Endothelial cell of hepatic sinusoid (primary cell): ENCODE data around the gene C4BPB.

Experiments used
- in situ Hi-C: cut with HindIII; loops from 2 replicates; pipeline ENCODE4 v1.10.0; 2017; ENCODE audit warnings: low sequenced_read_pairs

Gene C4BPB

DNA sequence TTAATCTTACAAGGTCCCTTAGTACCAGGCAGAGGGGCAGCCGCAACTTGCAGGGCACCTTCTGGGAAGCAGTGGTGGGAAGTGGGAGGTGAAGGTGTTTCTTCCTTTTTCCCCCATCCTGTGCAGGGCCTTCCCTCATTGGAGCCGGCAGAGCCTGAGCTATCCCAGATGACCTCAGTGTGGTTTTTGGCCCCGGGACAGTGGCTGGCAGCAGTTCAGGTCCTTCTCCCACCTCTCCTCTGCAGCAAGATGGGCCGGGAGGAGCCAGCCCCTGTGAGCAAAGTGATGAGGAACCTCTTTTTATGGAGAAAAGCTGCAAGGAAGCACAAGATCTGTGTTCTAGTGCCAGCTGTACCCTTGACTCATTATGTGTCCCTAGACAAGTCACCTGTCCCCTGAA is 28.8 kb upstream of the C4BPB start:
- in situ Hi-C loops = no loop called here

DNA sequence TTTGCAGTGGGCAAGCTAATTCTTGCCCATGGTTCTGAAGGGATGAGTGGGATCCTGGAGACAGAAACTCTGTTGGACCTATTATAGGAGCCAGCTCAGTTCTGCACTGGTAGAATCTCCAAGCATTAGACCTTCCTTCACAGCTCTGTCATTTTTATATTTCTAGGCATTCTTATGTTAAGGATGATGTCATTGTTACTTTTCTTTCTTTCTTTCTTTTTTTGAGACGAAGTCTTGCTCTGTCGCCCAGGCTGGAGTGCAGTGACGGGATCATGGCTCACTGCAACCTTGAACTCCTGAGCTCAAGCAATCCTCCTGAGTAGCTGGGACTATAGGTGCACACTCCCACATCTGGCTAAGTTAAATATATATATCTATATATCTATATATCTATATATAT is 28.1 kb upstream of the C4BPB start:
- in situ Hi-C loops = no loop called here

DNA sequence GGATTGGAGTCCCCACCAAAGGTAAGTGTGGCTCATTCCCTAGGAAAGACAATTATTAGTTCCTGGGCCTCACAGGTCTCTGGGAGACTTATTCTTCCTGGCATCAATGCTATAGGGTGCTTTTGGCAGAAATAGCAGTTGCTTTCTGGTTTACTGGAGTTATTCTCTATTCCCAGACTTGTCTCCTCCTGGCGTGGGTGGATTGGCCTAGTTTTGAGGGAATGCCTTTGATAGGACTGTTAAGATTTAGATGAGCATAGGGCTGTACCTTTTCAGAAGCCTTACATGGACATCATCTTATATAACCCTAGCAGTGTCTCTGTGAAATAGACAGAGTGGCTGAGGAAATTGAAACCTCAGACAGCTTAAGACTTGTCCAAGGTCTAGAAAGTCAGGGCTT is 26.6 kb upstream of the C4BPB start:
- in situ Hi-C loops = no loop called here

DNA sequence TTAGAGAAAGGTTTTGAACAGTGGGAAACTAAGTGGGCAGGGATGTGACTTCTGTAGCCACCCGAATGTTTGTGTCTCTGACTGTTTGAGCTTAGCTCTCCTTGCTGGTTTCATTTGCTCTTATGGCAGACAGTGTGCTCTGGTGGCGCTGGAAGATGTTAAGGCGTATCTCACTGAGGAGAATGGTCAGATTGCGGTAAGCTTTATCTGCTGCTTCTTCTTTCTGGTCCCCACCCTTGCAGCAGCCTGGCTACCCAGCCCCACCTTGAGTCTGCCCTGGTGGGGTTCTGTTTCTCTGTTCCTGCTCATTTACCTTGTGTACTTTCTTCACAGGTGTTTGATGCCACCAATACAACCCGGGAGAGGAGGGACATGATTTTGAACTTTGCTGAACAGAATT is 25.6 kb upstream of the C4BPB start:
- in situ Hi-C loops = no loop called here

DNA sequence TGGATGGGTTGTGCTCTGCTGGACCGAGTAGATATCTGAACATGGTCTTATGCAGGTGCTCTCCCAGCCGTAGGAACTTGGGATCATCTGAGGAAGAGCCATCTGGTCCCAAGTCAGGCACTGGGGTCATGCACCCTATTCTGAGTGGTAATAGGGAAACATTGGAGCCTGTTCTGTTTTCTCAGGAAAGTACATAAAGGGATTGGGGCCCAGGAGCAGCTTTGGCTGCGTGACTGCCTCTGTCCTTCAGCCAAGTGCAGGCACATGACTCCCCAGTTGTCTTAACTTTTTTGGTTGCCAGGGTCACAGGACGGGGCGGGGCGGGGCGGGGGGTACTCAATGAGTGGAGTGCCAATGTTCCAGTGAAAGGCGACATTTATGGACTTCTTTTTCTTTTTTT is 24.1 kb upstream of the C4BPB start:
- in situ Hi-C loops = no loop called here

DNA sequence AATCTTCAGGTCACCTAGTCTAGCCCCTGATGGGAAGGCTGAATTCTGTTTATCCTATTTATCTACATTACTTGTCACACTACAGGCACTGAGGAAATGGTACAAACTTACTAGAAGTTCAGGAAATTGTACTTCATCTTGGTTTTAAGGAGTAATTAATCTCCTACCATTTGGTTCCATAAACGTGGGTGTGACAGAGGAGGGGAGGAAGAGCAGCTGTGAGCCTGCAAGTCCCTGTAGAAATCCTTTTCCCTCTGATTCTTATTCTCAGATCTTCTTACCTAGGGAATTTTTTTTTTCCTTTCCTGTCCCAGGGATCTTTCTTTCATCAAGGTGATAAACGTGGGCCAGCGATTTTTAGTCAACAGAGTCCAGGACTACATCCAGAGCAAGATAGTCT is 21.5 kb upstream of the C4BPB start:
- in situ Hi-C loops = no loop called here

DNA sequence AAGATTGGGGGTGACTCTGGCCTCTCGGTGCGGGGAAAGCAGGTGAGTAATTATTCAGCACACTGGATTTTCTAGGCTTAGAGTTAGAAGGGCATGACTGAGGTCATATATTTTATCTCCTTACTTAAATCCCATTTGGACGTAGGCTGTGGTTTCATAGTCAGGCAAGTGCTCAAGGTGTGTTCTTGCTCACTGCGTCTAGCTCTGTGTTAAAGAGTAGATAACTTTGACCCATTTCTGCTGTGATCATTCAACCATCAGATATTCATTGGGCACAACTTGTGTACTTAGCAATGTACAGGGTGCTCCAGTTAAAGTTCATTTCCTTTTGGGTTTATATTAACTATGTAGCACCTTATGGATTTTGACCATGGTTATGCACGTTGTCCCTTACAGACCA is 21.0 kb upstream of the C4BPB start:
- in situ Hi-C loops = no loop called here

DNA sequence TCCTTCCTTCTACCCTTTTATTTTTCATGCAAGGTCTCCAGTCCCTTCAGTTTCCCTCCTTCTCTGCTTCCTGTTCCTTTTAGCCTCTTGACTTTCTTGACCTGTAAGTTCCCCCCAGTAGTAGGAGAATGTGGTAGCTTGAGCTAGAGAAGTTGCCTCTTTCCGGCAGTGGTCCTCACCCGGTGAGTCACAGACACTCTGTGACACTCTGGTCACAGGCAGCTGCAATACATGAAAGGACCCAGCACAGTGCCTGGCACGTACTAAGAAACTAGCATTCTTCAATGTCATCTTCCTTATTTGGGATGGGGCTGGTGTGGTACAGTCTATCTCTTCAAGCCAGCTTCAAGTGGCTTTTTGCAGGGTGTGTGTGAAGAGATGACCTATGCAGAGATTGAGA is 19.6 kb upstream of the C4BPB start:
- in situ Hi-C loops = no loop called here

DNA sequence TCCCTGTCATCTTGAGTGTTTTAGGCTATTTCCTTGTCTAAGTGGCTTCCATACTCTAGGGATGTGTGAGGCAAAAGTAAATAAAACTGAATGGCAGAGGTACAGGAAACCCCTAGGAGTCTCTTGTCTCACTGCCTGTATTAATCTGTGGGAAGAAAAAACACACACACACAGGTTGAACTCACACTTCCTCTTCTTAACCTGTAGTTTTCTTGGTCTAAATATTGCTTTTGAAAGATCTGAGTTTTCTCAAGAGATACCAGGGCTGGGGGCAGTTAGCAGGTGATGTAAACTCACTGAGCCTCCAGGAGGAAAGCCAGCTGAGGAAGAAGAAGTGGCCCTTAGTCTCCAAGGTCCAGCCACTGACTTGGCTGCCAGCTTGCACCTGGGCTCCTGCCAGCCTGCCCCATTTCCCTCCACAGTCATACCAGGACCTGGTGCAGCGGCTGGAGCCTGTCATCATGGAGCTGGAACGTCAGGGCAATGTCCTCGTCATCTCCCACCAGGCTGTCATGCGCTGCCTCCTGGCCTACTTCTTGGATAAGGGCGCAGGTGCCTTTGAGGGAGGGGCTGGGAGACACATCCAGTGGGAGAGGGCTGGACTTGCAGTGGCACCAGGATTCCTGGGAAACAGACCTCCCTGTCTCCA is 18.7 kb upstream of the C4BPB start:
- in situ Hi-C loops = loop anchor here (5.0 kb wide), 2 partner anchors 83 to 347 kb away; no protein-coding TSS in a partner anchor

DNA sequence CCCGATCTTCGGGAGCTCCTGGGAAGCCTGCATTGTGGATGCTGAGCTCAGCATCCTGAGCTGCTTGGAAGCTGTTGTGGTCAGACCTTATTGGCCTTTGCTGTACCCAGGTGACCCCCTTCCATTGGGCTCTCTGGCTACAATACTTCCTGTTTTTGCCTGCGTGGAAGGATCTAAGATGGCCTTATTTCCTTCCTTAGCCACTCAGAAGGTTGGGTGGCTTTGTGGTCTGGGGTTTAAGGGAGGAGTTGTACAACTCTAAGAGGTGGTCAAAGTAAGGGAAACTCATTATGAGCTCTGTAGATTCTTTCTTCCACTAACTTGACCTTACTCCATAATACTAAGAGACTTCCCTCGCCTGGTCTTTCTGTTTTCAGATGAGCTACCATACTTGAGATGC is 17.8 kb upstream of the C4BPB start:
- in situ Hi-C loops = loop anchor here (5.0 kb wide), 2 partner anchors 84 to 346 kb away; no protein-coding TSS in a partner anchor

DNA sequence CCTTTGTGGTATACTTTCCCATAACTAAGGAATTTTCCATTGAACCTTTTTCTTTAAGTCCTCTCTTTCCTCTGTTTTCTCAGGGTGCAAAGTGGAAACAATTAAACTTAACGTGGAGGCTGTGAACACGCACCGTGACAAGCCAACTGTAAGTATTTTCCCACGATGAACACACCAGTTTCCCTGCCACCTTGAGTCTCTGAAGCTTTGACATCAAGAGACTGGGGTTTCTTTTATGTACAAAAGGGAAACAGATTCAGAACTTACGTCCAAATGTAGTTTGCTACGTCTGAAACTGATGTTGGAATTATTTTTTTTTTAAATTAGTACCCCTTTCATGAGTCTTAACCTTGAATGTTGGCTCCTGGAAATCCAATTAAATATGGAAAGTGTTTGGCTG is 17.2 kb upstream of the C4BPB start:
- in situ Hi-C loops = loop anchor here (5.0 kb wide), 2 partner anchors 84 to 346 kb away; no protein-coding TSS in a partner anchor

DNA sequence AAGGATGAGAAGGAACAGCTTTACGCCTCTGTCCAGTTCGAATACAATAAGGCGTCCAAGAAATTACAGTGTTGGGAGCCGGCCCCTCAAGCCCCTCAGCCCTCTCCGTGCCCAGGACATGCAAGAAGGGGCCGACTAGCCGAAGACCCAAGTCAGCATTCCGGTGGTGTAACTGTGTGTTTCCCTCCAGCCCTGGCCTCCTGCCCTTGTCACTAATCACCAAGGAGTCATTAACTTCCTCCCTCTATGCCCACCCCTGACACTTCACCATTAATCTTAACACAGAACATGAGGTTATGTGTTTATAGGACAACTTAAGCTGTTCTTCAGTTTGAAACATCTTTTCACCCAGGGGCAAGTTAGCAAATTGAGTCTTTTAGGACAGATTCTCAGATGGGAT is 16.4 kb upstream of the C4BPB start:
- in situ Hi-C loops = loop anchor here (5.0 kb wide), 2 partner anchors 85 to 345 kb away; no protein-coding TSS in a partner anchor

DNA sequence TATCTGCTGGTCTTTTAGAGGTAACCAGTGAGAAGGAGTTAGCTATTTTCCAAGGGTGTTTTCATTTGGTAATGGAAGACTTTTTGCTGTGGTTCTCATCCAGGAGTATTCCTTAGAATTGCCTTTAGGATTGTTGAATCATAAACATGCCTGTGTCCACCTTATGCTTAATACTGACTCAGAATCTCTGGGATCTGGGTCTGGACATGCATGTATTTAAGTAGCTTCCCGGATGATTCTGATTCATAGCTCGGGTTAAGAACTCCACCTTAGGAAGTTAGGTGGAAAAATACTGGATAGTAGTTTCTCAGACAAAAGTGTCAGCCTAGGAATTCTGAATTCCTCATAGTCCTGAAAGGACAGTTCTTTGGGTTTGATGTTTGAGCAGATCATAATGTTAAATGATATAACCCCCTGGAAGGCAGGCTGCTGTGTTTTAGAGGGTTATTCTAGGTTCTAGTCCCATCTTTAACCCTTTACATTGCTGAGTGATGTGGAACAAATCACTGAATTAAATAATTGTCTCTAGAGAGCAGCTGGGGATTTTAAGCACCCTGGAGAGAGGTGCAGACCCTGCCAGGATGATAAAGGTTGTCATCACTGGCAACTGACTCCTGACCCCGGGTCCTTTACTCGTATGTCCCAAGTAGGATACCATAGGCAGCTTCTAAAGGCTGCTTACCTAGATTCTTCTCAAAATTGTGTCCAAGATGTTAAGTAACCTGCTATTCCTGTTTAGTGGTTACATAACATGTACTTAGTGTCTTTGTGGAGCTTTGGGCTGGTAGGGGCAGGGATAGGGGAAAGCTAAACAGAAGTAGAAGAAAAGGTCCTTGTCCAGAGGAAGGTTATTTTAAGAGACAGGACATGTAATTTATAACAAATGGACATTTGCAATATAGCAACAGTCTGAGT is 14.5 kb upstream of the C4BPB start:
- in situ Hi-C loops = loop anchor here (5.0 kb wide), 2 partner anchors 87 to 343 kb away; no protein-coding TSS in a partner anchor

DNA sequence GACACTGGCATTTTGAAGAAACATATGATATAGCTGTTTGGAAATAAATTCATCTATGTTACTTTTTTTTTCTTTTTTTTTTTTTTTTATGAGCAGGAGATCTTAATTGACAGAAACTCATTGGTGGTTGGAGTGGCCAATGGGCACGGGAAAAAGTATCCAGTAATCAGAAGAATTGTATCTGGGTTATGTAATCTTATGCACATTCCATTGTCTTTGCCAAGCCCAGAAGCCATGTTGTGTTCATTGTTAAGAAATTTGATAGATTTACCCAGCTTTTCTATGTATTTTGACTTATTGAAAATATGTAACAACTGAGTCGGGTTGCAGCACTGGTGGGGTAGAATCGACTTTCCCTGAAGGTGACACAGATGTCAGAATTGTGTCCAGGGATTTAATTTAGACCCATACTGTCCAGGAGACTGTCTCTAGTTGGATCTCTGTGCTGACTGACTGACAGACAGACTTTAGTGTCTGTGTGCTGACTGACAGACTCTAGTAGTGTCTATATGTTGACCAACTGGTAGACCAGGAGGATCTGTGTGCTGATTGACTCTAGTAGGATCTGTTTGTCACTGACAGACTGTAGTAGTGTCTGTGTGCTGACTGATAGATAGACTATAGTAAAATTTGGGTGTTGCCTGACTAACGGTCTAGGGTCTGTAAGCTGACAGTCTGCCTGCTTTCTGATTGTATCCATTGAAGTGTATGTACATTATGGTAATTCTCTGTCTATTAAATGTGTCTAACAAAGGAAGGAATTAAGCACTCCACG is 12.3 kb upstream of the C4BPB start:
- in situ Hi-C loops = no loop called here

DNA sequence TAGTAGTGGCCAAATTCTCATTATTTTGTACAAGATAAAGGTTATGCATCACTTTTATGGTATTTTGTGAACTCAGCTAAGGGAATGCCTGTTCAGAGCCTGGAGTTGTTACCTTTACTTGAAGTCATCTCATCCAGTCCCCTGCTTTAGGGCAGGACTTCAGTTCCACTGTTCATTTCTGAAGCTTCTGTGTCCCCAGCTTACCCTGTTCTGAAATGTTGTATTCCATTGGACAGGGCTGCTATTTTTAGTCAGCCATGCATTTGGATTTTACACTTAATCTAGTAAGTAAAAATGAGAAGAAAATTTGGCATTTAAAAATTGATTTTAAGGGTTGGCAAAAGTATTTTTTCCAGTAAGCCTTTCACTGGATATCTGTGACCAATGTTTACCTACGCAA is 11.6 kb upstream of the C4BPB start:
- in situ Hi-C loops = no loop called here

DNA sequence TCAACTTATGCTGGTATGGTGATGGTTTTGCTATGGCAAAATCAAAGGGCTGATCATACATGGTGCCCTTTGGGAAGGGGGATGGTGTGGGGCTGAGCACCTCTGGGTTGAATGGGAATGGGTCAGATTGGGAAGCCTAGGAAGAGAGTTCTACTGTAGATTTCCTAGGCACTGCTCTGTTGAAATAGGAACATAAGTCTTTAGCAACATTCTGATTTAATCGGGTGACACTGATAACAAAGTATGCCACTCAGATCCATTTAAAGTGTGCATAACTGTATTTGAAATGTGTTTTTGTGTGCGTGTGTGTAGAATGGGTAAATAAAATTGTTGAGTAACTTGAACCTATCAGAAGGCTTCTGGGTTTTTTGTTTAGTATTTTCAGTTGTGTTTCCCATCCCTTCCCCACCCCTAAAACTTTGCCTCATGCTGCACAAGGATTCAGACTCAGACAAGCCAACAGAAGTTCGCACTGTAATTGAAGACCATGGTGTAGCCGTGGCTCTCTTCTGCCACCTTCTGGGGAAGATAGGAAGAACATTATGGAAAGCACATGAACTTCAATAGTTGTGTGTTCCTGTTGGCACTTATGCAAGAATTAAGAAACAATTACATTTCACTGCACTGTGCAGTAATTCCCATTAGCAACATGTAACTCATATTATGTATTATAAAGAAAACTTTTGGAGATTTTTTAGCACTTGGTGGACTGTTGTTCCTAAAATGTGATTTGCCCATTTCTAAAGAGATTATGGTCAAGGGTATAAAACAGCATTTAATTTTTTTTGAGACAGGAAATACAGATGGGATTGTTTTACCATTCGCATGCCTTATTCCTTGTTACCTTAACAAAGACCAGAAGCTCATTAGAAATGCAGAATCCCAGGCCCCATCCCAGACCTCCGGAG is 10.9 kb upstream of the C4BPB start:
- in situ Hi-C loops = no loop called here

DNA sequence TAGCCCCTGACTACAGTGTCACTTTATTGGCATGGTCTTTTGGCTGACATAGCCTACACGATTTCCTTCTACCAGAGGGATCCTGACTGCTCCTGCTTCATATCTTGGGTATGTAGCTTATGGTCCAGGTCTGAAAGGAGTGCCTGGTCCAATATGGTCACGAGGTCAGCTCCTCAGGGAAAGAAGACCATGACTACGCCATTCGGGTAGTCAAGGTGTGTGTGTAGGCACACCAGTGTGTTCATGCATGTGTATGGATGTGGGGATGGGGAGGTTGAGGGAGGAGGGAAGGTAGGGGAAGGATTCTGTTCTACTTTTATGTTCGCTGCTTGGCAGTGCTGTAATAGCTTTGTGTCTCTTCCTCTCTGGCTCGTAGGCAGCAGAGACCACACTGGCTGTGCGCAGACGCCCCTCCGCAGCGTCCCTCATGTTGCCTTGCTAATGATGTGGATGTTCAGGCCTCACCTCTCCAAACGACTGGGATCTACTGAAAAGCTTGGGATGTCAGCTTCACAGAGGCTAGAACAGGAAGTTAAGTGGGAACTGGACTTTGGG is 10.0 kb upstream of the C4BPB start:
- in situ Hi-C loops = no loop called here

DNA sequence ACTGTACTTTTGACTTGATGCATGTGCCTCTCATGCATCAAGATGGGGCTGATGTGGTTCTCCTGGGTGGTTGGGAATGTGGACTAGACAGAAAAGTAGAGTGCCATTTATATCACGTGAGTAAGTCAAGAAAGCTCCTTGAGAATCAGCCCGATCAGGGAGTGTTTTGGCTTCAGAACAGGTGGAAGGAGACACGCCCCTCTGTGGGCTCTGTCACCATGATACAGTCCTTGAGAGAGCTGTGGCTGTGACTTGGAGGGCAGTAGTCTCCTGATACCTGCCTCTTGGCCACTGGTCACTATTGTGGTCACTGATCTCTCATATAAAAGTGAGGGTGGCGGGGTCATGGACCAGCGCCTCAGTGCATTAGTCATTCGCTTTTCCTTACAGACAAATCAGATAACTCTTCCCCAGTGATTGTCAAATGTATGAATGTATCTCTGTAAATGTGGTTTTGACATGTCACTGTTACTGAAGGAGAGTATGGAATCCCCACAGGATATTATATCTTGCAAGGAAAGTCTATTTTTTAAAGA is 8.9 kb upstream of the C4BPB start:
- in situ Hi-C loops = no loop called here

DNA sequence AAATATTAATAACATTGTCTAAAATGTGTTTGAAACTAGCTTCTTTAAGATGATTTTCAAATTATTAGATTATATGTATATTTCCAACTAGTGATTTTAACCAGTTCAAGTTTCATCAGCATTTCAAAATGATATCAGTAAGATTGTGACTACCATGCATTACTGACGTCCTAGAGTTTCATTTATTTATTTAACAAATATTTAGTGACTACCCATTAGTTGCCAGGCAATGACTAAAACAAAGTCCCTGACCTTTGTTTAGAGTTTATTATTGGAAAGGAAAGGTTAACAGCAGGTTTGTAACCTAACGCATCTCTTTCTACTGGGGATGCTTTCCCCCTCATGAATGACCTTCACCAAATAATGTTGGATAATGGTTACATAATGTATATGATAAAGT is 7.6 kb upstream of the C4BPB start:
- in situ Hi-C loops = no loop called here

DNA sequence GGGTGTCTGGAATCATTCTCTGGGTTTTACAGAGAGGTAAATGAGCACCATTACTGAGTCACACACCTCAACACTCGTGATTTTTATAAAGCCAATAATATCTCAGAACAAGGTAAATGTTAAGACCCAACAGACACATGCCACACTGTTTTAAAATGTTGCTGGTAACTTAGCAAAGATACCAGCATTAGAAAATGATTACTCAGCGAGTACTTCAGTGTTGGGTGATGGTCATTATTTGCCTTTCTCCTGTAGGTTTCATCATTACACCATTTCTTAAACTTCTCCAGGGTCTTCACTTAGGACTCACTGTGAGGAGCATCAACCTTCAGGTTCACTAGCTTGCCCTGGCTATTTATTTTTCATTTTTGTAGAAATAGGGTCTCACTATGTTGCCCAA is 6.9 kb upstream of the C4BPB start:
- in situ Hi-C loops = no loop called here
